Hindlimb muscle (tissue), 1 donor: ENCODE measurements around the gene KCNK13. TPM values are rescaled to one million over a fixed set of nuclear protein-coding genes. Genes with fewer than 3 reads are reported as not detected.
A peak's percentile ranks its signal among the peaks of the same experiment; 100 is the strongest.
"Not testable (repeated sequence)": the region's sequence is repeated elsewhere in the genome, so short reads cannot be mapped to it uniquely, and the experiment has no call there.

Source experiments
- DNase-seq: peaks from one replicate; pipeline ENCODE4 v3.0.0-alpha.2; 2013
- polyA plus RNA-seq: library from polyadenylated mRNA; unstranded; fragments of 120-200 nt; gene quantifications from one replicate; pipeline ENCODE4 v1.2.1, GENCODE V29; 2013; ENCODE audit not compliant: insufficient read length

KCNK13 gene
- polyA plus RNA-seq: 0.40 TPM

DNA sequence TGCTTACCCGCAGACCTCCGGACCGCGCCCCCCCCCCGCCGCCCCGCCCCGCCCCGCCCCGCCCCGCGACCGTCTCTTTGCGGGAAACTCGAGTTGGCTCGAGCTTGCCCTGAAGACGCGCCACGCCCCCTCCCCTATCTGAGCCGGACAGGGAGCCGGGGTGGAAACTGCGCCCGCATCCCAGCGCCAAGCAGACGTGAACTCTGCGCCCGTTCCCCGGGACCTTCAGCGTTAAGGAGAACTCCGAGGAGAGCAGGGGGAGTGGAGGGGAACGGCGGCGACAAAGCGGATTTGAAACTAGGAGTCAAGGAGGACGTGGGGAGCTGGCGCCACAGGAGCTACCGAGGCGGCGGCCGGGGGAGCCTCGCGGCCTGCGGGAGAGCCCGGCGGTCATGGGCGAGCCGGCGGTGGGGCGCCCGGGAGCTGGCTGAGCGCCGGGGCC lies at the start of gene KCNK13:
Gene KCNK13, plus strand, starts transcription at position 310 of the 442 bp plus-strand sequence. CDS start 212 bp downstream, outside the sequence.
- no peak for DNase-seq

- DNase-seq: no peak
These were observed 44.4 kb upstream of the KCNK13 start for GRCh38 chr14:90017371-90017770.

DNA sequence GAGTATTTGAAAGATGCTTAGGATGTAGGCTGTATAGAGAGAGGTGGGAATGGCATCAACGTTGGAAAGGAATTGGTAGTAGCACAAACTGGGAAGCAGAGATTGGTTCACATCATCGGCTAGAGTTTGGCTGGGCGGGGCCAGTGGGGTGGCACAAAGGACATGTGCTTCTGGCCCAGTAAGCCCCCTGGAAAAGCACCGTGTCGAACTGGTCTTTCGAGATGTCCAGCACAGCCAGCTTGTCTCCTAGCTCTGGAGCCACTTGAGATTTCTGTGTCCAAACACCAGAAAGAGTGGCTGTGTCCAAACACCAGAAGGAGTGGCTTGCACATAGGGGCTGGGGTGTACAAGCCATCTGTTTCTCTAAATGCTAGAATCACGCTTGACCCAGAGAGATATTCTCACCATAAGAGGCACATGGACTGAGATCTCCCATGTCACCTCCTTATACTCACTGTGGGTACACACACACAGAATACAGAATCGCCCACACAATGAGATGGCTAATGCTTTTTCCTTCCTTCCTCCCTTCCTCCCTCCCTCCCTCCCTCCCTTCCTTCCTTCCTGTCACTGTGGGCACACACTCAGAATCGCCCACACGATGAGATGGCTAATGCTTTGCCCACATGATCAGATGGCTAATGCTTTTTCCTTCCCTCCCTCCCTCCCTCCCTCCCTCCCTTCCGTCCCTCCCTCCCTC lies 41.8 kb upstream of the KCNK13 start:
- no peak for DNase-seq

DNA sequence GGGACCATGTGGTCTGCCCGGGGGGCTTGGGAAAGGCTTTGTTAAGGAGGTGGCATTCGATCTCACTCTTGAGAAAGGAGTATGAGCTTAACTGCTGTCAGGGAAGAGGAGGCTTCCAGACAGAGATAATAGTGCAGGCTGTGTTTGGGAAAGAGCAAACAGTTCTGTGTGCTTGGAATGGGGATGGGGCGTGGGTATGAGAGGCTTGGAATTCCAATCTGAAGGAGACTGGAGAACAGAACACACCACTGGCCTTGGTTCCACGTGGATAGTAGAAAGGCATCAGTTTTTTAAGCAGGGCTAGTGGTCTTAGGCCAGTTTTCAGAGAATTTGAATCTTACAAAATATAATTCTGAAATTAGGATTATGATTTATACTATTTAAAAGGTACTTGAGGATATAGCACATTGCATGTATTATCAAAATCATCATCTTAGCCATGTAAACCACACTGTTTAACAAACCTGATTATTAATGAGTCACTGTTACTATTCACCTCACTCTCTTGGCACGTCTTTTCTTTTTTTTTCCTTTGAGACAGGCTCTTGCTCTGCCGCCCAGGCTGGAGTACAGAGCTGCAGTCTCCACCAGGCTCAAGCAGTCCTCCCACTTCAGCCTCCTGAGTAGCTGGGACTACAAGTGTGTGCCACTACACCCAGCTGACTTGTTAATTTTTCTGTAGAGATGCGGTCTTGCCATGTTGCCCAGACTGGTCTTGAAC lies 38.5 kb upstream of the KCNK13 start:
- DNase-seq: no peak

DNA sequence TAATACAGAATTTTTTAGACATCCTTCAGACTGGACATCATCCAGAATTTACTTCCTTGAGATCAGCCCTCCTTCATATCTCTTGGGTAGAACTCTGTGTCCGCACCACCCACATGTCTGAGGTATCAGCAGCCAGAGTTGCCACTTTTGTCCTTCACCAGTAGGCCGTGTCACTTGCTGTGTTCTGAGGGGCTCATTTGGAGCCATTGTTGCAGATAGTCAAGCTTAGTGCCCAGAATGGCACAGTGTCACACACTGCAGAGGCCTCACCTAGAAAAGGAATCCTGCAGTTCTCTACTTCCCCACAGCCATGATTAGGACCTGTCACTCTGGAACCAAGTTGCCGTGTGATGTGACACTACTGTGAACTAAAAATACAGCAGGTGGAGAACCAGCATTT lies 36.9 kb upstream of the KCNK13 start:
- no peak for DNase-seq

DNA sequence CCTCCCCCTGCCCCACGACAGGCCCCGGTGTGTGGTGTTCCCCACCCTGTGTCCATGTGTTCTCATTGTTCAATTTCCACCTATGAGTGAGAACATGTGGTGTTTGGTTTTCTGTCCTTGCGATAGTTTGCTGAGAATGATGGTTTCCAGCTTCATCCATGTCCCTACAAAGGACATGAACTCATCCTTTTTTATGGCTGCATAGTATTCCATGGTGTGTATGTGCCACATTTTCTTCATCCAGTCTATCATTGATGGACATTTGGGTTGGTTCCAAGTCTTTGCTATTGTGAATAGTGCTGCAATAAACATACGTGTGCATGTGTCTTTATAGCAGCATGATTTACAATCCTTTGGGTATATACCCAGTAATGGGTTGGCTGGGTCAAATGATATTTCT lies 35.2 kb upstream of the KCNK13 start:
- DNase-seq: not testable (repeated sequence)

DNA sequence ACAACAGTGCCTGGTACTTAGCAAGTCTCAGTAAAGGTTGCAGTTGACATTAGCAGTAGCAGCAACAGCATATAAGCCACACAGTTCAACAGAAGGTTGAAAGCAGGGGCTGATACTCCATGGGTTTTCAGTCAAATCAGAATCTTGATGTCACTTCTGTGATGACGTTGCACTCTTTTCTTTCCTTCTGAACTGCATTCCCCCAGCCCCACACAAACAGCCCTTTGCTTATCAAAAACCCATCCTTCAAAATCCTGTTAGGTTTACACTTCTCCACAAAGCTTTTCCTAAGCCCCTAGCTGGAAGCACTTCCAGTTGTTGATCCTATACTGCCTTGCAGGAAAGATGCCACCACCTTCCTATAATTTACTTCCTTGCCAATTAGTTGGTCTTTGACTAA lies 34.0 kb upstream of the KCNK13 start:
- DNase-seq: no peak

DNA sequence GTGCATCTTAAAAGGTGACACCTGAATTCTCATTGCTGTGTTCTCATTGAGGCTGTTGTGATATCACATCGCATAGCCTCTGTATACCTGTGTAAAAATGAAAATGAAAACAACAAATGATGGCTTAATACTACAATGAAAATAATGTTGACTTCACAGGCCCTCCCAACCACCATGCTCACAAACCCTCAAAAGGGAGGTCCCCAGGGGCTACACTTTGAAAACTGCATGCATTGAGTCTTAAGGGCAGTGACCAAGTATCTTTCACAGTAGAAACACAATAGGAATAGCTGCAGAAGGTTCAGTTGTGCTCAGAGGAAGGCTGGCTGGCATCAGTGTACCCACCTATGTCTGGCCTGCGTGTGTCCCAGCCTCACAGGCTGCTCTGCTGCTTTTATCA lies 27.6 kb upstream of the KCNK13 start:
- no peak for DNase-seq

DNA sequence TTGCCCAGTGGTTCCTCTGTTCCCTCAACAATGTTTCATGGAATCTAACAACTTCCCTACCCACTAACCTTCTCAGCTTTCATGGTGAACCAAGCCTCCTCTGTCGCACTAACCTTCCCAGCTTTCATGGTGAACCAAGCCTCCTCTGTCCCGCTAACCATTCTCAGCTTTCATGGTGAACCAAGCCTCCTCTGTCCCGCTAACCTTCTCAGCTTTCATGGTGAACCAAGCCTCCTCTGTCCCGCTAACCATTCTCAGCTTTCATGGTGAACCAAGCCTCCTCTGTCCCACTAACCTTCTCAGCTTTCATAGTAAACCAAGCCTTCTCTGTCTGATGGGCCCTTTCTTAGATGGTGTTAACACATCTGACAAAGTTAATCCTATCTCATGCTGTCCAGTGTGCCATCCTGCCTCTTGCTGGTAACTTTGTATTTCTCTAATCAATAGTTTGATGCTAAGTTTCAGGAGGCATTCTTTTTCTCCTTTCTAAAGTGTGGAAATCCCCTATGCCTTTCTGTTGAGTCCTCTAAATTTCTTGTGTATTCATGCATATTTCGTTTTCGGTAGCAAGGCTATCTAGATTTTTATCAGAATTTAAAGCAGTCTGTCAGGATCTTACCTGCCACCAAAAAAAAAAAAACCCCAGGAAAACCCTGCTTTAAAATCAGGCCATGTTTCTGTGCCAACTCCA lies 26.8 kb upstream of the KCNK13 start:
- no peak for DNase-seq

GRCh38 chr14:90039253-90040010 lies 22.4 kb upstream of the KCNK13 start:
- no peak for DNase-seq

DNA sequence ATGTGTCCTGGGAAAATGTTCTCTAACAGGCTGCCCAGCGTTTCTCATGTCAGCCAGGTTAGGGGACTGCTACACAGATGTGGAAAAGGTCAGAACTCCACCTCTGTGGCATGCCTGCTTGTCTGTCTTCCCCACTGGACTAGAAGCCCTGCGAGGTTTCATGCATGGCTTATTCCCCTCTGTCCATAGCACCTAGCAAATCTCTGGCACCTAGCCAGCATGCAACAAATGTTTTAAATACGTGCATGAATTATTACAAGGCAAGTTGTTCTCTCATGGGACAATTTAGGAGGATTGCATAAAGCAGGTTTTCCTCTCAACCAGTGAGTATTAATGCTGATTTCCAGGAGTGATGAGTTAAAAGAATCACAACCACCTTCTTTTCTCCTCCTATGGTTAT lies 21.4 kb upstream of the KCNK13 start:
- no peak for DNase-seq

GRCh38 chr14:90042496-90043252 lies 19.1 kb upstream of the KCNK13 start:
- DNase-seq: no peak

GRCh38 chr14:90045616-90046015 lies 16.2 kb upstream of the KCNK13 start:
- DNase-seq: no peak

DNA sequence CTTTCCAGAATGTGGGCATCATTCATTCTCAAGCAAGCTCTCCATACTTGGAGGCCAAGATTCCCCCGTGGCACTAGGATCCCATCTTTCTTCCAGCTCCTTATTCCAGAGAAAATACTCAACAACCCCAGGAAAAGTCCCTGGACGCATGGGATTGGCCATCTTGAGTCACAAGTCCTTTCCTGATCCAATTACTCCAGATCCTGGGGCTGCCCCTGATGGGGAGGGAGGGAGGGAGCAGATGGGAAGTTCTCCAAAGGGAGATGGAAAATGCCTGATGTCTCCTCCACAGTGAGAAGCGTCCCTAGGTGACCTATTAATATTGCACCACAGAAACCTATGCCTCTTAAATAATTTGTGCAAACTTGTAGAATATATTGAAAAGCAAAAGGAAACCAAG lies 12.4 kb upstream of the KCNK13 start:
- no peak for DNase-seq

DNA sequence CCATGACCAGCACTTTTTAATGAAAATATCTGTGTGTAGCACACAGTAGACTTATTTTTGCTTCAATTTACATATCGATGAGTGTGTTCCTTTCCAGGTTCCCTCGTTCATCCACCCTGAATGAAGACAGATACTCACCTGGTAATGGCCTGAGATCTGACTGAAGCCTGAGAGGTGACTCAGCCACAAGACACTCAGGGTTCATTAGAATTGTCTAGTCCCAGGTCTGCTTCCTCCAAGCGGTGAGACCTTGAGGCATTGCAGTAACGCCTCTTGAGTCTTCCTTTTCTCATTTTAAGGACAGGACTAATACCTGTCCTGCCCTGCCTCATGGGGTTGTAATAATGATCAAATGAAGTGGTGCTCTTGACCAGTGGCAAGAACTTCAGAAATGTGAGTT lies 11.5 kb upstream of the KCNK13 start:
- no peak for DNase-seq

- DNase-seq: no peak
These were observed 8.8 kb upstream of the KCNK13 start for GRCh38 chr14:90053044-90053443.

GRCh38 chr14:90054803-90055202 lies 7.0 kb upstream of the KCNK13 start:
- DNase-seq: no peak

- no peak for DNase-seq
These were observed 5.0 kb upstream of the KCNK13 start for GRCh38 chr14:90056826-90057225.

DNA sequence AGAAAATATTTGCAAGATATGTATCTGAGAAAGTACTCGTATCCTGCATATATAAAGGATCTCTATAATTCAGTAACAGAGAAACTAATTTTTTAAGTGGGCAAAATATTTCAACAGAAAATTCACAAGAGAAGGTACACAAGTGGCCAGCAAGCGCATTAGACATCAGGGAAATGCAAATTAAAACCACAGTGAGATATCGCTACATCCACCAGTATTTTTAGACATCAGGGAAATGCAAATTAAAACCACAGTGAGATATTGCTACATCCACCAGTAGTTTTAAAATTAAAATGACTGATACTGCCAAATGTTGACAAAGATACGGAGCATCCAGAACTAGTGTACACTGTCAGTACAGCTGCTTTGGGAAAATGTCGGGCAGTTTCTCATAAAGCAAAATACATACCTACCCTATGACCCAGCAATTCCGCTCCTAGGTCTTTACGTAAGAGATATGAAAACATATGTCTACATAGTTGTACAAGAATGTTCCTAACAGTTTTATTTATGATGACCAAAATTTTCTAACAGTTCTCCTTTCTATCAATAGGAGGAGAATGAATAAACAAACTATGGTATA lies 2.8 kb upstream of the KCNK13 start:
- no peak for DNase-seq

- peak; percentile 40 for DNase-seq
These were observed 1.4 kb upstream of the KCNK13 start for GRCh38 chr14:90060312-90060964.
